IPS DF 4.7 (cell line): Measurements from ENCODE around the gene HTT.
A peak's percentile ranks its signal among the peaks of the same experiment; 100 is the strongest.
"Not testable (repeated sequence)": the region's sequence is repeated elsewhere in the genome, so short reads cannot be mapped to it uniquely, and the experiment has no call there.

Experiments
- DNase-seq: peaks from one replicate; pipeline ENCODE4 v3.0.0-alpha.2; 2013; ENCODE audit warnings: low spot score; ENCODE audit errors: extremely low read depth

The HTT gene

GRCh38 chr4:3082925-3083515 lies 8.5 kb downstream of the HTT start:
- DNase-seq = no peak

DNA sequence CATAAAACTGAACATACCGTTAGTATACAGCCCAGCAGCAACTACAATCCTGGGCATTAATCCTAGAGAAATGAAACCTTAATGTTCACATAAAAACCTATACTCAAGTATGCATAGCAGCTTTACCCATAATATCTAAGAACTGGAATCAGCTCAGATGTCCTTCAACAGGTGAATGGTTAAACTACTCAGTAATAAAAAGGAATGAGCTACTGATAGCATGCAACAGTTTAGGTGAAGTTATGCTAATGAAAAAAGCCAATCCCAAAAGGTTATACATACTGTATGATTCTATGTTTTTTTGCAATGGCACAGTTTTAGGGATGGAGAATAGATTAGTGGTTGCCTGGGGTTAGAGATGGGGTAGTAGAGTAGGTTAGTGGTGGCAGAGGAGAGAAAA lies 9.3 kb downstream of the HTT start:
- DNase-seq = no peak

GRCh38 chr4:3085948-3086670 lies 11.6 kb downstream of the HTT start:
- no peak for DNase-seq

GRCh38 chr4:3087115-3087797 lies 12.8 kb downstream of the HTT start:
- DNase-seq = no peak

DNA sequence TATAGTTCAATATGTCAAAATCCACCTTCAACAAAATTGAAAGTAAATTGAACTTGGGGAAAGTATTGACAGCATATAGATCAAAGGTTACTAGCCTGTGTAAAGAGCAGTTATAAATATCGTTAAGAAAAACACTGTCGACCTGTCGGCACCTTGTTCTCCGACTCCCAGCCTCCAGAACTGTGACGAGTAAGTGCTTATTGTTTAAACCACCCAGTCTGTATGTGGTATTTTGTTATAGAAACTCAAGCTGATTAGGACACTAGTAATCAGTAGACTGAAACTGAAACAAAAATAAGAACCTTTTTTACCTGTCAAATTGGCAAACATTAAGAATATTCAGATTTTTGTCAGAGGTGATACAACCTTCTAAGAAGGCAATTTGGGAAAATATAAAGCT lies 17.0 kb downstream of the HTT start:
- DNase-seq = no peak

DNA sequence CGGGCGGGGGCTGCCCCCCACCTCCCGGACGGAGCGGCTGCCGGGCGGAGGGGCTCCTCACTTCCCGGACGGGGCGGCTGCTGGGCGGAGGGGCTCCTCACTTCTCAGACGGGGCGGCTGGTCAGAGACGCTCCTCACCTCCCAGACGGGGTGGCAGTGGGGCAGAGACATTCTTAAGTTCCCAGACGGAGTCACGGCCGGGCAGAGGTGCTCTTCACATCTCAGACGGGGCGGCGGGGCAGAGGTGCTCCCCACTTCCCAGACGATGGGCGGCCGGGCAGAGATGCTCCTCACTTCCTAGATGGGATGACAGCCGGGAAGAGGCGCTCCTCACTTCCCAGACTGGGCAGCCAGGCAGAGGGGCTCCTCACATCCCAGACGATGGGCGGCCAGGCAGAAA lies 20.2 kb downstream of the HTT start:
- not testable (repeated sequence) for DNase-seq

DNA sequence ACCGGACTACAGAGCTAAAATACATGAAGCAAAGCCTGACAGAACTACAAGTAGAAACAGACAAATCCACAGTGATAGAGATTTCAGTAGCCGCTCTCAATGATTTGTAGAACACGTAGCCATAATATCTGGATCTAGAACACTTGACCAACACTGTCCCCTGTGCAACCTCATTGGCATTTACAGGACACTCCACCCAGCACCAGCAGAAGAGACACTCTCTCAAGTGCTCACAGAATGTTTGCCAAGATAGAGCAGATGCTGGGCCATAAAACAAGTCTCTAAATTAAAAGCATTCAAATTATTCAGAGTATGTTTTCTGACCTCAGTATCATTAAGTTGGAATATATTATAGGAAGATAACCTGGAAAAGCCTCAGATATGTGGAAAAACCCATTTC lies 21.7 kb downstream of the HTT start:
- no peak for DNase-seq

- DNase-seq = no peak
Observed at GRCh38 chr4:3098346-3098745, 23.9 kb downstream of the HTT start.

- peak; percentile 30 for DNase-seq
Observed at GRCh38 chr4:3106339-3107186, 32.1 kb downstream of the HTT start.

DNA sequence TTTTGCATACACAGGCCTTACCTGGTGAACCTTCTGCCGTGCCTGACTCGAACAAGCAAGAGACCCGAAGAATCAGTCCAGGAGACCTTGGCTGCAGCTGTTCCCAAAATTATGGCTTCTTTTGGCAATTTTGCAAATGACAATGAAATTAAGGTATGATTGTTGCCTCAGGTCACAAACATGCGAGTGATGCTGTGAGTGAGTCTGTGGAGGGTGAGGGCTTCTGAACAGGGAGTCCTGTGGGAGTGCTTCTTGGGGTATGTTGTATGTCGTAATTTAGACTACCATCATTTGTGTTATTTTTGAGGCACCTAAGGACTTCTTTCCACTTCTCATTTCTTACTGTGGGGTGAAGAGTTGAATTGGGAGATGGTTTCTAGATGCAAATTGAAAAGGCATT lies 32.8 kb downstream of the HTT start:
- DNase-seq = no peak

DNA sequence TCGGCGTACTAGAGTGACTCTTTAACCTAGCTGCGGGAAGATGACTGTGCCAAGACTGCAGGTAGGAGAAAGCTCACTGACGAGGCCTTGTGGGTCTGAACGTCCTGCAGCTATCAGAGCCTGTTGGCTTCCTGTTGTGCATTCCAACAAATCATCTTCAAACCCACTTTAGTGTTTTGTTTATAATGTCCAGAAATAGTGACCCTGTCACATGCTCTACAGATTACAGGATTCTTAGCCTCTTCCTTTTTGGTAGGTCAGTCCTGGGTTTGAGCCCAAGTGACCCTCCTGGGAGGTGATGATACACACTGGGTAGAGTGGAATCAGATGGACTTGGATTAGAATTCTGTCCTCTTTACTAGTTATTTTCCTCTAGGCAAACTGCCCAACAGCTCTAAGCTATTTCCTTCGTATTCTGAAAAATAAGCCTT lies 33.2 kb downstream of the HTT start:
- no peak for DNase-seq

- no peak for DNase-seq
Observed at GRCh38 chr4:3108211-3108610, 33.7 kb downstream of the HTT start.

DNA sequence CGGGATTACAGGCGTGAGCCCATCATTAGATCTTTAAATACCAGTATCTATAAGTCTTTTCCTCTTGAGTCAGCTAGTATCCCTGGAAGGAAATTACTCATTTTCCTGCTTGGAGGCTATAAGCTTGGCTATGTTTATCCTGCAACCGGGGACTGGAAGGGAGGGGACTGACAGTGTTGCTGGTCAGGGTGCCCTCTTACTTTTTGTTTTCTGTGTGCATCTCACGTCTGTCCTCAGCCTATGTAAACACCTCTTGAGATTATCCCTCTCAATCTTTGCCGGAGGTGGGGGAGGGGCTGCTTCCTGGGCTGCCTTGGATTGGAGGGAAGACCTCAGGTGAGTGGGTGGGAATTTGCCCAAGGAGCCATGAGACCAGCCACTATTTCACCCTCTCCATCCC lies 37.0 kb downstream of the HTT start:
- no peak for DNase-seq

- no peak for DNase-seq
Observed at GRCh38 chr4:3112201-3112600, 37.7 kb downstream of the HTT start.

GRCh38 chr4:3112609-3113469 lies 38.4 kb downstream of the HTT start:
- DNase-seq = no peak

- no peak for DNase-seq
Observed at GRCh38 chr4:3114377-3114776, 39.9 kb downstream of the HTT start.

DNA sequence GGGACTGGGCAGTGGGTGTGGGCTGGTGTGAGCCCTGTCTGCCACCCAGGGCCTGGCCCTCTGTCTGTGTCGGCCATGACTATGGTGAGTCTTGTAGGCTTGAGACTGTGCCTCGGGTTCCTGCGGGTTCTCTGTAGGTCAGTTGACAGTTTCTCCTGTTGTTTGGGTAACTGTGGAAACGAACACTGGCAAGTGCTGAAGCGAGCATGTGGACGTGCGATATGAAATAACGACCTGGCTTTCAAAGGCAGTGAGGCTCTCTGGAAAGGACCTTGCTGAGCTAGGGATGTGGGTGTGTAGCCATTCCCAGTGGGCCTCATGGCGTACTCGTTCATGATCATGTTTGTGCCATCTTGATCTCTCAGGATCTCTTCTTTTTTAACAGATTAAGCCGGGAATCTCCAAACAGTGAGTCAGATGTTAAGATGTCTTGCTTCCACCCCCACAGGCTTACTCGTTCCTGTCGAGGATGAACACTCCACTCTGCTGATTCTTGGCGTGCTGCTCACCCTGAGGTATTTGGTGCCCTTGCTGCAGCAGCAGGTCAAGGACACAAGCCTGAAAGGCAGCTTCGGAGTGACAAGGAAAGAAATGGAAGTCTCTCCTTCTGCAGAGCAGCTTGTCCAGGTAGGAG lies 41.3 kb downstream of the HTT start:
- DNase-seq = no peak

- DNase-seq = no peak
Observed at GRCh38 chr4:3116955-3117354, 42.5 kb downstream of the HTT start.

- no peak for DNase-seq
Observed at GRCh38 chr4:3118312-3118711, 43.8 kb downstream of the HTT start.

DNA sequence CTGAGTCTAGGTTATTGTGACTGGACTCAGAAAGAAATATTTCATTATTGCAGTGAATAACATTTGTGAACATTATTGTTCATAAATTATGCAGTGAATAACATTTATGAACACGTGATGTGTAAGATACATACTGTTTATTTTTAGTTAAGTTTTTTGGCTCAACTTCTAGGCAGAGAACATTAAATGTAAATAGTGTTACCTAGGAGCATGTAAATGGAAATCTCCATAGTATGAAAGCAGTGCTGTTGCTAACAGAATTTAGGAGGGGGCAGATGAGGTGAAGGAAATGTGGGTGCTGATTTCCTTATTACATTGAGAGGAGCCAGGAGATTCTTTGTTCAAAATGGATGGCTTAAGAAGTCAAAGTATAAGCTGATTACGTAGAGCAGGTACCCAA lies 45.0 kb downstream of the HTT start:
- no peak for DNase-seq
